ENCODE results near the gene DPYSL3. TPM values are rescaled to one million over a fixed set of nuclear protein-coding genes. Genes with fewer than 3 reads are reported as not detected.

The DPYSL3 gene
- total and polyA plus RNA-seq, 2 experiments from 2014 or later: 9.2 to 42.8 TPM

GRCh38 chr5:147418613-147419012, 91.3 kb downstream of the DPYSL3 start:
- Histone ChIP-seq H3K4me1 (ENCODE audit: insufficient read depth) (peaks cover 13% of the 10 kb centered on the region), H3K27me3 (replicated peaks; ENCODE audit: insufficient read depth) (no peaks in the 10 kb centered on the region), H3K27ac (no peak overlapping the region), H3K79me2 (ENCODE audit: insufficient read depth) (no peaks in the 10 kb centered on the region), H4K20me1 (ENCODE audit: insufficient read depth) (no peaks in the 10 kb centered on the region), H2AFZ (no peak overlapping the region), H3K4me2 (ENCODE audit: unreplicated experiment) (no peak overlapping the region), H3K9me3 (ENCODE audit: low read depth) (no peaks in the 10 kb centered on the region), H3F3A (ENCODE audit: insufficient read depth) (0 out of 2 replicates have a peak, but pooled peaks cover 10% of the 10 kb centered on the region), H3K4me3 (no peak overlapping the region), H3K9me2 (ENCODE audit: insufficient read depth) (no peaks in the 10 kb centered on the region), H3K9ac (no peak overlapping the region), H3K36me3 (ENCODE audit: low read depth) (no peaks in the 10 kb centered on the region)
- TF ChIP-seq EZH2 (IDR thresholded peaks at IDR 0.05; ENCODE audit: insufficient read depth, poor library complexity, severe bottlenecking) (no peak), EZH2phosphoT487 (IDR thresholded peaks at IDR 0.05; ENCODE audit: insufficient read depth, low read depth) (no peak)
- 97 to 98% methylated on average over 2 of the region's 2 CpGs for WGBS, 2 experiments (ENCODE audit: low coverage in 1 of 2, low lambda C conversion rate in 2 of 2, missing lambda C conversion rate in 2 of 2)
- DNase-seq: no peak
- in situ Hi-C loops (cut with MboI): no loop called here

DNA sequence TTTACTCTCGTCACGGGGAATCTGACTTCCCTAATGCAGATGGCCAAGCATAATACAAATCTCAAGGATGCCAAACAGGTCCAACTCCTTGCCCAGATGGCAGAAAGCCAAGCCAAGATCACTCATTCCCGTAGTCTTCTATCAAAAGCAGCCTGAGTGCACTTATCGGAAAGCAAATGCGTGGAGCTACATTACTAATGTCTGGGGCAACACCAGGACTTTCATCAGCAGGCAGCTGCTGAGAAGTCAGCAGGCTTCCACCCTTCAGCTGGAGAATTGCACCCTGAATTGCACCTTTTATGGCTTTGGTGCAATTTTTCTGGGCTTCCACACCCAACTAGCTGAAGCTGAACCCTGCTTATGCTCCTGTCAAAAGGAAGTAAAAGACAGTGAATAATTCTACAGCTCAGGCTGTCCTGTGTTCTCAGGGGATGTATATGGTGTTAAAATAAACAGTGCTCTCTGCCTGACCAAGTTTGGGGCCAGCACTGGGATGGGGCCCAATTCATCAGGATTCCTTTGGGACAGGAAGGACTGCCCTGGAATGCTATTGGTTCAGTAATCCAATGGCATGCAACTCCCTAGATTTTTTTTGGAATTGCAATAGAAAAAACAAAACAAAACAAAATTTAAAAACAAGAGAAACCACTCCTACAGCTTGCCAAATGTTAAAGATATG, 92.6 kb downstream of the DPYSL3 start:
- TF ChIP-seq EZH2phosphoT487 (IDR thresholded peaks at IDR 0.05; ENCODE audit: insufficient read depth, low read depth) (no peak), EZH2 (IDR thresholded peaks at IDR 0.05; ENCODE audit: insufficient read depth, poor library complexity, severe bottlenecking) (no peak)
- peak; percentile 60 for DNase-seq
- Histone ChIP-seq H3F3A (ENCODE audit: insufficient read depth) (0 out of 2 replicates have a peak, but pooled peaks cover 10% of the 10 kb centered on the region), H3K27ac (peak overlapping the region; percentile 35), H2AFZ (no peak overlapping the region), H3K36me3 (ENCODE audit: low read depth) (no peaks in the 10 kb centered on the region), H3K4me1 (ENCODE audit: insufficient read depth) (peaks cover 13% of the 10 kb centered on the region), H3K9me2 (ENCODE audit: insufficient read depth) (no peaks in the 10 kb centered on the region), H3K9ac (peak overlapping the region; percentile 30; the same call in 1 of the 2 replicates), H4K20me1 (ENCODE audit: insufficient read depth) (no peaks in the 10 kb centered on the region), H3K27me3 (replicated peaks; ENCODE audit: insufficient read depth) (no peaks in the 10 kb centered on the region), H3K9me3 (ENCODE audit: low read depth) (no peaks in the 10 kb centered on the region), H3K4me2 (ENCODE audit: unreplicated experiment) (peak overlapping the region; percentile 59), H3K79me2 (ENCODE audit: insufficient read depth) (no peaks in the 10 kb centered on the region), H3K4me3 (no peak overlapping the region)
- in situ Hi-C loops (cut with MboI): no loop called here
- WGBS, 2 experiments (ENCODE audit: low coverage in 1 of 2, low lambda C conversion rate in 2 of 2, missing lambda C conversion rate in 2 of 2): 39 to 47% methylated on average over 5 of the region's 5 CpGs

- Histone ChIP-seq H3K4me3 (no peak overlapping the region), H3K27ac (no peak overlapping the region), H4K20me1 (ENCODE audit: insufficient read depth) (no peaks in the 10 kb centered on the region), H3K27me3 (replicated peaks; ENCODE audit: insufficient read depth) (no peaks in the 10 kb centered on the region), H2AFZ (no peak overlapping the region), H3K9me3 (ENCODE audit: low read depth) (no peaks in the 10 kb centered on the region), H3F3A (ENCODE audit: insufficient read depth) (0 out of 2 replicates have a peak, but pooled peaks cover 10% of the 10 kb centered on the region), H3K4me1 (ENCODE audit: insufficient read depth) (peaks cover 25% of the 10 kb centered on the region), H3K4me2 (ENCODE audit: unreplicated experiment) (no peak overlapping the region), H3K79me2 (ENCODE audit: insufficient read depth) (no peaks in the 10 kb centered on the region), H3K36me3 (ENCODE audit: low read depth) (no peaks in the 10 kb centered on the region), H3K9ac (no peak overlapping the region), H3K9me2 (ENCODE audit: insufficient read depth) (no peaks in the 10 kb centered on the region)
- TF ChIP-seq EZH2 (IDR thresholded peaks at IDR 0.05; ENCODE audit: insufficient read depth, poor library complexity, severe bottlenecking) (no peak), EZH2phosphoT487 (IDR thresholded peaks at IDR 0.05; ENCODE audit: insufficient read depth, low read depth) (no peak)
- 79 to 90% methylated on average over 3 of the region's 3 CpGs for WGBS, 2 experiments (ENCODE audit: low coverage in 1 of 2, low lambda C conversion rate in 2 of 2, missing lambda C conversion rate in 2 of 2)
- no peak for DNase-seq
- in situ Hi-C loops (cut with MboI): no loop called here
These were observed 94.2 kb downstream of the DPYSL3 start for GRCh38 chr5:147415651-147416050.

- TF ChIP-seq EZH2 (IDR thresholded peaks at IDR 0.05; ENCODE audit: insufficient read depth, poor library complexity, severe bottlenecking) (no peak), EZH2phosphoT487 (IDR thresholded peaks at IDR 0.05; ENCODE audit: insufficient read depth, low read depth) (no peak)
- no peak for DNase-seq
- in situ Hi-C loops (cut with MboI): no loop called here
These were observed 96.6 kb downstream of the DPYSL3 start for GRCh38 chr5:147413266-147413665.

More at GRCh38 chr5:147413266-147413665, 96.6 kb downstream of the DPYSL3 start:
- Histone ChIP-seq H3F3A (ENCODE audit: insufficient read depth) (0 out of 2 replicates have a peak, but pooled peaks cover 7% of the 10 kb centered on the region), H3K36me3 (ENCODE audit: low read depth) (no peaks in the 10 kb centered on the region), H3K4me2 (ENCODE audit: unreplicated experiment) (no peak overlapping the region), H3K9me2 (ENCODE audit: insufficient read depth) (no peaks in the 10 kb centered on the region), H3K27ac (no peak overlapping the region), H3K9me3 (ENCODE audit: low read depth) (no peaks in the 10 kb centered on the region), H2AFZ (no peak overlapping the region), H3K27me3 (replicated peaks; ENCODE audit: insufficient read depth) (no peaks in the 10 kb centered on the region), H3K4me1 (ENCODE audit: insufficient read depth) (peaks cover 26% of the 10 kb centered on the region), H3K4me3 (no peak overlapping the region), H3K9ac (no peak overlapping the region), H4K20me1 (ENCODE audit: insufficient read depth) (no peaks in the 10 kb centered on the region), H3K79me2 (ENCODE audit: insufficient read depth) (no peaks in the 10 kb centered on the region)
- 92 to 99% methylated on average over 3 of the region's 3 CpGs for WGBS, 2 experiments (ENCODE audit: low coverage in 1 of 2, low lambda C conversion rate in 2 of 2, missing lambda C conversion rate in 2 of 2)
